ENCODE data around the gene ZBTB20.

ZBTB20 gene

GRCh38 chr3:114756506-114757279, 390.4 kb downstream of the ZBTB20 start:
- no peak for DNase-seq

- DNase-seq = no peak
These were observed 400.6 kb downstream of the ZBTB20 start for GRCh38 chr3:114746502-114746901.

DNA sequence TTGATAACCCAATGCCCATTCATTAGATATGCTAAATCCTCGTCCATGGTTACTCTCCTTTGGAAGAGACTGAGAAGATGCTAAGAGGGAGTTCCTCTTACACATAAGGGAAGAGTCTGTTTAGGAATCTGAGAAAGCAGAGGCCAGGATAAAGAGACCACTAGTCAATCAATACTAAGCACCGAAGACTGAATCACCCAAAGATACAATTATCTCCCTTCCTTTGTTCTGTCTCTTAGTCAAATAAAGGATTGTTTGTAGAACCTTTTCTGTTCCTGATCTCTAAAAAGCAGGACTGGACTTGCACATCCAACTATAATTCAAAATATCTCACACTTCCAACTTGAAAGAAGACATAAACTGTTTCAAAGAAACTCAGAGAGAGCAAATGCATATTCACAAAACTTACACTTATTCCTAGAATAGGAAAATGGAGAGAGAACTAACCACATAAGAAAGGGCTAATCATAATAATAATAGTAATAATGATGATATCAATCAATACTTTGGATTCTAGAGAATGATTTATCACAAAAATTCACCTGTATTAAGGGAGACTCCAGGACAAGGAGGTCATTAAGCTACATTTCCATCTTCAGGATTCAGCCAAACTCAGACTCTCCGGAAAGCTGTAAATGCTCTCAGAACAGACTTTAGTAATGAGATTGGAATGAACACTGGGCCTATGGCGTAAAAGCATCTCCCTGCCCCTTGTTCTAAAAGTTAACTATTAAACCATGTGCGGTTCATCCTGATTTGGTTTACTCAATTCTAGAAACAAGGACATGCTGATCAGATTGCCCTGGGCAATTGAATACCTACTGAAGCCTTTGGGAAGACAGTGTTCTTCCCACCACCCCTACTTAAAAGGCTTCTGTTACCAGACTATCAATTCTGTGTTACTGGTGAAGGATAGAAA, 401.5 kb downstream of the ZBTB20 start:
- no peak for DNase-seq

- DNase-seq = no peak
These were observed 403.2 kb downstream of the ZBTB20 start for GRCh38 chr3:114743746-114744485.

GRCh38 chr3:114741066-114741465, 406.0 kb downstream of the ZBTB20 start:
- DNase-seq = no peak

- DNase-seq = no peak
These were observed 407.5 kb downstream of the ZBTB20 start for GRCh38 chr3:114739627-114740026.

DNA sequence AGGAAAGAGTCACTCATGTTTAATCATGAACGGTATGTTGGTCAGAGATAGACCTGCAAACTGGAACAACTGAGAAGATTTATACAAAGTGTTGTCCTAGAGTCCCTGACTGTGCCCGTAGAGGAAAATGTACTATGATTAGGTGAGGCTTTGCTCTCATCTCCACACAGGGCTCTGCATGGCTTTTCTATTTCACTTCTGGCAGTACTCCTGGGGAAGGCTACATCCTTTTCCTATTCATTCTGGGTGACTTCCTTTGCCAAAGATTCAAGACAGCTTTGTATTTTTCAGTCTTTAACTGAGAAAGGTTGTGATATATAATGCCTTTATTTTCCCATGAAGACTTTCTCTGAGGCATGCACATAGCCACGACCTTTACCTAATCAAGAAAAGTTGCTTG, 414.7 kb downstream of the ZBTB20 start:
- no peak for DNase-seq

GRCh38 chr3:114730397-114730796, 416.7 kb downstream of the ZBTB20 start:
- DNase-seq = no peak

- DNase-seq = no peak
These were observed 419.7 kb downstream of the ZBTB20 start for GRCh38 chr3:114727373-114727772.

- no peak for DNase-seq
These were observed 421.1 kb downstream of the ZBTB20 start for GRCh38 chr3:114725966-114726365.

- no peak for DNase-seq
These were observed 424.6 kb downstream of the ZBTB20 start for GRCh38 chr3:114722530-114722929.

DNA sequence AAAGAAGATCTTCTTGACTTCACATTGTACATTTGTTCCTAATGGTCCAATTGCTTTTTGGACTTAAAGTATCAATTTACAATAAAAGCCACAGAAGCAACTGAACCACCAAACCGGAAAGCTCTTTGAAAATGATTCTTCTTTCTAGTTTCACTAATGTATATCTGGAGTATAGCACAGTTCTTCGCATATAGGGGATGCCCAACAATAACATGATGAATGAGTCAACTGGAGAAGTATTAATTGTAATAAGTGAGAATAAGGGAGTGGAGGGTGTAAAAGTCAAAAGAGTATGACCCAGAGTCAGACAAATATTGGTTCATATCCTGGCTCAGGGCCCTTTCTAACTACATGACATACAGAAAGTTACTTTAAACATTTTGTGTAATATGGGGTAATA, 425.2 kb downstream of the ZBTB20 start:
- no peak for DNase-seq

- DNase-seq = no peak
These were observed 425.9 kb downstream of the ZBTB20 start for GRCh38 chr3:114721209-114721608.

DNA sequence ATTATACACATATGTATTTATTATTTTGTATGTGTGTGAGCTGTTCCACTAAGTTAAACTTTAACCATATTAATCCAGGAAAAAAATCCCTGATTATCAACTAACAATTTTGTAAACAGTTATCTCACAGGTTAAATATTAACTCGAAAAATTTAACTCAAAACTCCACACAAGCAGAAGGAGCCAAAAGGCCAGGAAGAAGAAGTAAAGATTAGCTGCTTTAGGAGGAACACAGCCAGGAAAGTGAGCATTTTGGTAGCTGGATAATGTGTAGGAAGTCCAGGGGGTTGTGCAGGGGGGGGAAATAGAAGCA, 428.2 kb downstream of the ZBTB20 start:
- no peak for DNase-seq

DNA sequence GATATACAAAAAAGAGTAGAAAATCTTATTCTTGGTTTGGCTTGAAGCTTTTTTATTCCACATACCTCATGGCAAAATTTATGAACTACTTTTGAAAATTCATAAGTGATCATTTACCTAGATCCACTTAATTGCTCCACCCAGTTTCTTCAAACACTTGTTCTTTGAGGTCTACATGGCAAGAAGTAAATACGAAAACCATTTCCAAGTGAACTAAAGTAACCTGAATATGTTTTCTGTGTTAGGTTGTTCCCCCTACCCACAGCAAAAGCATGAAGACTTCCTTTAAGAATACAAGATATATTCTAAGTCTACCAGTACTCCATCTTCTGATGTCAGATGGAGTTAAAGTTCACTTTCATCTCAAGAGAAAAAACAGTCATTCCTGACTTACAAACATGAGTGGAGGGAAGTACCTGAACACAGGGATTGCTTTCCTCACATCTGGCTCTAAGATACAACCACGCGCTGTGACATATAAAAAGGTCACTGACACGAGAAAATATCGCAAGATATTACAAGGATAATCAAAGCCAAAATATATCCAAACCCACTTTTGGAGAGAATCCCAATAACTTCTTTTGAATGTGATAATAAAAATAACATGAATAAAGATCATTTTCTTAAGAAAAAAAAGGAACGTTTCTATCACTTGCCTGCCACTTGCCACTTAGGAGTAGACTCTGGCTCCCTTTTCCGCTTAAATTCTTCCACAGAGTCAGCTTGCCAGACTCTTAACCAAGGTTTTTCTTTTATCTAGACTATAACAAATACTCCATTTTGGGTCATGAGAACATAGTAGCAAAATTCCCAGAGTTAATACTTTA, 428.8 kb downstream of the ZBTB20 start:
- no peak for DNase-seq

DNA sequence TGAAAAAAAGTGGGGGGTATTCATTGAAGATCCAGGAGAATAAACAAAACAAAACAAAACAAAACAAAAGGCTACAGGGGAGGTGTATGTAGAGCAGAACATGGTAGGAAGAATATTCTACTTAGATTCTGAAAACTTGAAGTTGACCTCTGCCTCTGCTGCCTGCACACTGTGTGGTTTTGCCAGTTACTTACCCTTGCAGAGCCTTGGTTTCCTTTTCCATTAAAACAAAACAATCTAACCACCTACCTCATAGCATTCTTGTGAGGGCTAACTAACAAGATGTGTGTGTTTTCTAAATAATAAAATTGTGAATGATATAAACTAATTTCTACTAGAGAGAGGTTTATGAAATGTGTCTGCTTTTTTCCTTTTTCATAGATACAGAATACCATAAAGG, 430.2 kb downstream of the ZBTB20 start:
- no peak for DNase-seq

GRCh38 chr3:114716126-114716525, 431.0 kb downstream of the ZBTB20 start:
- DNase-seq = no peak

DNA sequence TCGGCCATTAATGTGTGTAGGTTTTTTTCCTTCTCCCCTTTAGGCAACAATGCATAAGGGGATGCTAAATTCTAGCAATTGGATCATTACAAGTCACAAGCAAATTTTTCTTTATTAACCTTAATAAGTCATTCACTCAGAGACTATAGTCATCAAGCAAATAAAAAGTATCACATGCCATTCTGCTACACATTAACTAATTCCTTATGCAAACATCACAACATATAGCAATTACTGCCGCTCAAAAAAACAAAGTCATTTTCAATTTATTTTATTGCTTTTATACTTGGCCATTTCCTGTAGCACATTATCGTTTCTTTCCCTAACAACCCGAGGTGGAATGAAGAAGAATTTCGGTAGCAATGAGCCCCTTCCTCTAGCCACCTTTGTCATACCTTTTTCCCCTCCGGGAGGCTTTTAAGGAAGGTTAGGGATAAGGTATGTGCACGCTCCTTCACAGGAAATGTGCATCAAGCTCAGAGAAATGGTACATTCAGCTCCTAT, 432.1 kb downstream of the ZBTB20 start:
- no peak for DNase-seq

DNA sequence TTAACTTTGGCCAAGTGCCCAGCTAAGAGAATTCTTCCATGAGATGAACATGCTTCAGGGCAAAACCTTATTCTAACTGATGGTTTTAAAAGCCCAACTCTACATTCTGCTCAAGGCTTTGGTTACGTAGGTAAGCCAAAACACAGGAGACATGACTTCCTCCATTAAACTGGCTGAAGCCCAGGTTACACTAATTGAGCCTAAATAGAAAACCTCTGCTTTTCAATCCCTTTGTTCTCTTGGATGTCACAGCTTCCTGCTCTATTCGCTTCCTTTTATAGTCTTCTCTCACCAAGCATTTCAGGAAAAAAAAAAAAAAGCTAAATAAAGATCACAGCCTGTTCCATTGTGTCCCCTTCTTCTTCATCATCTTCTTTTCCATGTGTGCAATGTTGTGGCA, 432.9 kb downstream of the ZBTB20 start:
- no peak for DNase-seq

GRCh38 chr3:114712728-114713492, 434.2 kb downstream of the ZBTB20 start:
- no peak for DNase-seq

DNA sequence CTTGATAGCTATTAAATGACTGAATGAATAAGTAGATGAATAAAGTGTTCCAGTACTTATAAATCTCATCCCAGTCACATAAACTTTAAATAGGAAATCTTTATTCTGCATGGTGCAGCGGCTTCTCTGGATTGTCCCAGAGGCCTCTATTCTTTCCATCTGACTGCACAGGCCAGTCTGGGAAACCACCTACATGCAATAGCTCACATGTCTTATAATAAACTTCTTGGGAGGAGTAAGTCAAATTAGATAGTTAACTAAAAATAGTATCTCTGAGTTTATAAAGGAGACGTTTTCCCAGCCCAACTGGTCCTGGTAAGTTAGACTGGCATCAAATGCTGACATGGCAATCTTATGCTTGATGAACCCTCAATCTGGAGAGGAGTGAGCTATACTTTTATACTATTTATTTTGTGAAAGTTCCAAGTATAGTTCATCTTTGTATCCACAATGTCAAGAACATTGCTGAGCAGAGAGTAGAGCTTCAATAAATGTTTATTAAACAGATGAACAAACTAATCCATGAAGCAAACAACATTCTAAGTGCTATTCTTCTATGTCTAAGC, 435.7 kb downstream of the ZBTB20 start:
- DNase-seq = no peak
